Activated T-helper 1 cell treated with anti-CD3 and anti-CD28 coated beads, Interleukin-12 subunit alpha, Interleukin-12 subunit beta, Interleukin-2, Interleukin-4 antibody, amounts not matched to agents 30 ng/mL and 10 ng/mL and 1 ng/mL, durations not matched to agents 14 hours and 24 hours and 36 hours (primary cell): ENCODE results near the gene SLC2A5. TPM values are rescaled to one million over a fixed set of nuclear protein-coding genes. Genes with fewer than 3 reads are reported as not detected.
"Not testable (repeated sequence)": the region's sequence is repeated elsewhere in the genome, so short reads cannot be mapped to it uniquely, and the experiment has no call there.

Experiments
- DNase-seq: peaks from one replicate; pipeline ENCODE4 v3.0.0; 2021; ENCODE audit warnings: low spot score
- H3K27ac Mint-ChIP-seq: one replicate; pipeline ENCODE4 v1.8.0; 2021; ENCODE audit warnings: mild to moderate bottlenecking, mixed read lengths
- H3K27me3 Mint-ChIP-seq: one replicate; pipeline ENCODE4 v1.8.0; 2022; ENCODE audit warnings: mild to moderate bottlenecking, moderate library complexity, mixed read lengths; ENCODE audit not compliant: insufficient read depth
- H3K36me3 Mint-ChIP-seq: one replicate; pipeline ENCODE4 v1.8.0; 2021; ENCODE audit warnings: low read depth, mixed read lengths
- H3K4me1 Mint-ChIP-seq: one replicate; pipeline ENCODE4 v1.8.0; 2021; ENCODE audit warnings: low read depth, mixed read lengths
- H3K4me3 Mint-ChIP-seq: one replicate; pipeline ENCODE4 v1.8.0; 2021; ENCODE audit warnings: mild to moderate bottlenecking, moderate library complexity, mixed read lengths
- H3K9me3 Mint-ChIP-seq: one replicate; pipeline ENCODE4 v1.8.0; 2021; ENCODE audit warnings: mixed read lengths
- intact Hi-C: fragments of 100-400 bp; cut with micrococcal nuclease; formaldehyde crosslinking; loops from one replicate; pipeline ENCODE4 v1.15.1; 2024
- total RNA-seq: library from RNA; stranded (reverse); gene quantifications from 2 replicates; pipeline ENCODE4 v1.2.3, GENCODE V29; 2022

Gene SLC2A5
- total RNA-seq, 1 donor from 2014 or later = 0.05 TPM

DNA sequence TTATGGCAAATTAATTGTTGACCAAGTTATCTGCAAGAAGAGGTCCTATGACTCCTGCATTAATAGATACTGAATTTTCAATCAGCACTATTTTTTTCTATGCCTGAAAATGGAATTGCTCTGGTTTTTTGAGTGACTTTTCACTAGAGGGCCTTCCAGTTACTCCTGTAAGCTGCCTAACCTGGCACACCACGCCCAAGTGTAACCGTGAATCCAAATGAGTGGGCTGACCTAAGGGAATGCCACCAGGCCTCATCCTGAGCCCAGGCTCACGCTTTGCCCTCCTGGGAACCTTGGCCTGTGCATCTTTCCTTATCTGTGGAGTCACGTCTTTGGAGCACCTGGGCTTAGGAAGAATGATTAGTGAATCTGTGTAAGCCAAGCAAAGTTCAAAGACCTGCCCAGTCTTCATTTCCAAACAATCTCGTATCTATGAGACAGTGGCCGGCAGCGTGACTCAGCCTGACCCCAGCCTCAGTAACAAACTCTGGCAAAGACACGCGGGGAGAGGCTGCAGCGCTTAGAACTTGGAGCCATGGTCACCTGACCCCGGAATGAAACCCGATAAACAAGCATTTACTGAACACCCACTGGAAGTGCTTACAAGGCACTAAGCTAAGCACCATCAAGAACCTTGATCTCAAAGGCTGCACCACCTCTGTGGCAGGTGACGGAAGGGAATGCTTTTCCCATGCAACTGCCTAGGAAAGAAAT, 75.3 kb downstream of the SLC2A5 start:
- intact Hi-C loops, H3K36me3 Mint-ChIP-seq, H3K27me3 Mint-ChIP-seq, H3K4me3 Mint-ChIP-seq, H3K9me3 Mint-ChIP-seq, DNase-seq, H3K27ac Mint-ChIP-seq: not testable (repeated sequence)
- H3K4me1 Mint-ChIP-seq = peaks cover 25% of the 10 kb centered on the region

DNA sequence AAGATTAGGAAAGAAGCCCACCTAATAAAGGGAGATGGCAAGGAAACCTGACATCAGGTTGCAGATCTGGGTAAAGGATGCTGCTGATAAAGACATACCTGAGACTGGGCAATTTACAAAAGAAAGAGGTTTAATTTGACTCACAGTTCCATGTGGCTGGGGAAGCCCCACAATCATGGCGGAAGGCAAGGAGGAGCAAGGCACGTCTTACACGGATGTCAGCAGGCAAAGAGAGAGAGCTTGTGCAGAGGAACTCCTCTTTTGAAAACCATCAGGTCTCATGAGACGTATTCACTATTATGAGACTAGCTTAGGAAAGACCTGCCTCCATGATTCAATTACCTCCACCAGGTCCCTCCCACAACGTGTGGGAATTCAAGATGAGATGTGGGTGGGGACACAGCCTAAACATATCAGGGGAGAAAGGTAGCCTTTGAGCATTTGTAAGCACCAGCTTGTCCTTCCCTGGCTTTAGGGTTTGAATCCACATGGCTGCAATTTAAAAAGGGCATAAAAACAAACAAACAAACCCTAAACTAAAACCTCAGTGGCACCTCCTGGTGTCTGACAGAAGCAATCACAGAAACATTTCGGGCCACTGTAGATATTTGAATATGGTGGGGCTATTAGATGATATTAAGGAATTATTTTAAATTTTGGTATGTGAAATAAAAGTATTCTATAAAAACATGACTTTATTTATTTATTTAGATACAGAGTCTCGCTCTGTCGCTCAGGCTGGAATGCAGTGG, 76.3 kb downstream of the SLC2A5 start:
- Mint-ChIP-seq H3K9me3 (peaks cover 6% of the 10 kb centered on the region), H3K27ac (no peak overlapping the region), H3K36me3 (no peaks in the 10 kb centered on the region), H3K27me3 (peaks cover 8% of the 10 kb centered on the region), H3K4me3 (no peak overlapping the region), H3K4me1 (peaks cover 29% of the 10 kb centered on the region)
- intact Hi-C loops = no loop called here
- no peak for DNase-seq

DNA sequence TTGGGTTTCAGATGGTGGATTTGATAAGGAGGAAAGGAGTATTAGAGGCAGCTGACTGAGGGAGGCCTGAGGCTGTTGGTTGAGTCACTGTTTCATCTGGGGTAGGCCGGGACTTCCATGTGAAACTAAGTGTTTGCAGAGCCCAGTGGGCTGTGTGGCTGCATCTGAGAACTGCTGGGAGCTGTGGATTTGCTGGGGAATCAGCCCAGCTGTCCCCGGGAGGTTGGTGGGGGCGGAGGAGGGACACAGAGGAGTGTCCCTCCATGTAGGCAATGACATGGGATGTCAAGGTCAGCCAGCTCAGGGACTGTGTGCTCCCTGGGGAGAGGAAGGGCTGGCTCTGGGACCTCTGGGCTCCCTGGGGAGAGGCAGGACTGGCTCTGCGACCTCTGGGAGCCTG, 79.6 kb downstream of the SLC2A5 start:
- Mint-ChIP-seq H3K4me1 (peaks cover 55% of the 10 kb centered on the region), H3K27me3 (no peaks in the 10 kb centered on the region), H3K36me3 (peaks cover 2% of the 10 kb centered on the region), H3K9me3 (peaks cover 6% of the 10 kb centered on the region), H3K27ac (peak overlapping the region; percentile 63), H3K4me3 (no peak overlapping the region)
- intact Hi-C loops = loop anchor here (2.0 kb wide), 1 partner anchor 27 kb away; no protein-coding TSS in a partner anchor
- no peak for DNase-seq

DNA sequence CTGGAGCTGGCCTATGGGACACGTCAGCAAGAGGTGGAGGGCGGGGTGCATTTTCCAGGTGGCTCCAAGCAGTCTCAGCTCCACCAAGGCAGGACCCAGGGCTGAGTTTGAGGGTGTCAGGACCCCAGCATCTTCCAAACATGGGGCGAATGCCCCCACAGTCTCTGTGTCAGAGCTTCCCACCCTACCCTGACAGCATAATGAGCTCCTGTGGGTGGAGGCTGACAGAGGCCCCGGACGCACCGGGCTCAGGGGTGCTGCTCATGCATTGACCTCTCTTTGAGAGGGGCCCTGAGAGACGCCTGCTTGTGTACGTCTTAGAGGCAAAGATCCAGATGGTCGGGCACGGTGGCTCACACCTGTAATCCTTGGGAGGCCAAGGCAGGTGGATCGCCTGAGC, 80.4 kb downstream of the SLC2A5 start:
- H3K27ac Mint-ChIP-seq = no peak overlapping the region
- intact Hi-C loops = loop anchor here (2.0 kb wide), 1 partner anchor 26 kb away; no protein-coding TSS in a partner anchor
- H3K9me3 Mint-ChIP-seq = peaks cover 6% of the 10 kb centered on the region
- peaks cover 2% of the 10 kb centered on the region for H3K36me3 Mint-ChIP-seq
- peaks cover 60% of the 10 kb centered on the region for H3K4me1 Mint-ChIP-seq
- DNase-seq = no peak
- H3K4me3 Mint-ChIP-seq = no peak overlapping the region
- no peaks in the 10 kb centered on the region for H3K27me3 Mint-ChIP-seq

DNA sequence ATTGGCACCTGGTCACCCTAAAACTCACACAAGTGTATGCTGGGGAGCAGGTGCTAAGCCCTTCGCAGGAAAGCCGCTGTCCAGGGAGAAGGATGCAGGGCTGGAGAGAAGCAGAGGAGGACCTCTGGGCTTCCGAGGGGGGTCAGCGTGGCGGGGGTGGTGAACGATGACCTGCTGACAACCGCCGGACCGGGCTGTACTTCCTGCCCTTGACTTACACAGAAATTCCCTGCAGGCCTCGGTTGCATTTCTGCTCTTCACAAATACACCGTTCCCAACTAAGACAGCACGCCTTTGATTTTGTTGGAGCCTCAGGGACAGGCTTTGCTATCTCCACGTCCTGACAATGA, 80.8 kb downstream of the SLC2A5 start:
- H3K9me3 Mint-ChIP-seq = peaks cover 6% of the 10 kb centered on the region
- H3K36me3 Mint-ChIP-seq = peaks cover 2% of the 10 kb centered on the region
- intact Hi-C loops = loop anchor here (1.0 to 2.0 kb wide), 5 partner anchors 17 to 108 kb away; no protein-coding TSS in a partner anchor

DNA sequence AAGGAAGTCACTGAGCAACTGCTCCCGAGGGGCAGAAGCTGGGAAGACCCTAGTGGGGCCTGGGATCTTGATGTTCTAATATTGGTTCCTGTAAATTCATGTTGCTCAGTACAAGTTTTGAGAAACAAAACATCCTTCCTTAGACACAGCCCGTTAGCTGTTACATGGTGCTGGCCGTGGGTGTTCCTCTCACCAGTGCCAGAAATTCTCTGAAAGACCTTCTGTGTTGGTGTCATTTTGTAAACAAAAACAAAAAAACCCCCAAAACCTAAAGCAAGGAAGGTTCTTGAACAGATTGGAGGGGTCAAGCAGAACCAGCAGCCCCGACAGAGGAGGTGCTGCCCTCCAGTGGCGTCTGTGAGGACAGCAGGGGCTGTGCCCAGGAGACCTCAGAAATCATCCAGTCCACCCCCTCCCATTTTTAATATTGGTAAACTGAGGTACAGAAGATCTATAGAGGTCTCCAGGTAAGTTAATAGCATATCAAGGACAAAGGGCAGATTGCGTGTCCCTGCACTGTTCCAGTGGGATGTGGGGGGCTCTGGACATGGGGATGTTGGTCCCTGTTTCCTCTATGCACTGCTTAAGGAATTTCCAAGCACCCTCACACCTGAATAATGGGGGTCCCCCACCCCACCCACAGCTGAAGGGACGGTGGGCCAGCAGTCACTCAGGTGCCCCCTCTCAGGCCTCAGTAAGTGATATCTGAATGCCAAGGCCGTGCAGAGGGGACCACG, 81.4 kb downstream of the SLC2A5 start:
- Mint-ChIP-seq H3K36me3 (peaks cover 2% of the 10 kb centered on the region), H3K4me3 (peak overlapping the region; percentile 53), H3K27me3 (no peaks in the 10 kb centered on the region), H3K9me3 (peaks cover 3% of the 10 kb centered on the region), H3K4me1 (peaks cover 68% of the 10 kb centered on the region), H3K27ac (peak overlapping the region; percentile 92)
- intact Hi-C loops = loop anchor here (1.0 to 2.0 kb wide), 6 partner anchors 17 to 108 kb away; no protein-coding TSS in a partner anchor
- DNase-seq = peak; percentile 66

More for the DNA sequence above, 80.8 kb downstream of the SLC2A5 start:
- no peak for DNase-seq
- no peak overlapping the region for H3K27ac Mint-ChIP-seq
- H3K4me1 Mint-ChIP-seq = peaks cover 65% of the 10 kb centered on the region
- H3K4me3 Mint-ChIP-seq = no peak overlapping the region
- H3K27me3 Mint-ChIP-seq = no peaks in the 10 kb centered on the region

DNA sequence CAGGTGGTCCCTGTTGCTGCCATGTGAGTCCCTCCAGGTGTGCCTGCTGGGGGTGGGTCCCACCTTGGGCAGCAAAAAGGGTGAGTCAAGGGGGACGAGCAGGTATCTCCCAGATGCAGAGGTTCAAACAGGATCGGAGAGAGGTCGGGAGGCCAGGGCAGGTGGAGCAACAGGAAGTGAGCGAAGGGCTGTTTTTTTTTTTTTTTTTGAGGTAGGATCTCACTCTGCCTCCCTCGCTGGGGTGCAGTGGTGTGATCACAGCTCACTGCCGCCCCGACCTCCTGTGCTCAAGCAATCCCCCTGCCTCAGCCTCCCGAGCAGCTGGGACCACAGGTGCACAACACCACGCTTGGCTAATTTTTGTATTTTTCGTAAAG, 82.6 kb downstream of the SLC2A5 start:
- intact Hi-C loops = loop anchor here (1.0 kb wide), 1 partner anchor 41 kb away; no protein-coding TSS in a partner anchor
- Mint-ChIP-seq H3K4me3 (peak overlapping the region; percentile 79), H3K27me3 (no peaks in the 10 kb centered on the region), H3K36me3 (peaks cover 2% of the 10 kb centered on the region), H3K4me1 (peaks cover 56% of the 10 kb centered on the region), H3K9me3 (no peaks in the 10 kb centered on the region), H3K27ac (peak overlapping the region; percentile 90)
- no peak for DNase-seq

DNA sequence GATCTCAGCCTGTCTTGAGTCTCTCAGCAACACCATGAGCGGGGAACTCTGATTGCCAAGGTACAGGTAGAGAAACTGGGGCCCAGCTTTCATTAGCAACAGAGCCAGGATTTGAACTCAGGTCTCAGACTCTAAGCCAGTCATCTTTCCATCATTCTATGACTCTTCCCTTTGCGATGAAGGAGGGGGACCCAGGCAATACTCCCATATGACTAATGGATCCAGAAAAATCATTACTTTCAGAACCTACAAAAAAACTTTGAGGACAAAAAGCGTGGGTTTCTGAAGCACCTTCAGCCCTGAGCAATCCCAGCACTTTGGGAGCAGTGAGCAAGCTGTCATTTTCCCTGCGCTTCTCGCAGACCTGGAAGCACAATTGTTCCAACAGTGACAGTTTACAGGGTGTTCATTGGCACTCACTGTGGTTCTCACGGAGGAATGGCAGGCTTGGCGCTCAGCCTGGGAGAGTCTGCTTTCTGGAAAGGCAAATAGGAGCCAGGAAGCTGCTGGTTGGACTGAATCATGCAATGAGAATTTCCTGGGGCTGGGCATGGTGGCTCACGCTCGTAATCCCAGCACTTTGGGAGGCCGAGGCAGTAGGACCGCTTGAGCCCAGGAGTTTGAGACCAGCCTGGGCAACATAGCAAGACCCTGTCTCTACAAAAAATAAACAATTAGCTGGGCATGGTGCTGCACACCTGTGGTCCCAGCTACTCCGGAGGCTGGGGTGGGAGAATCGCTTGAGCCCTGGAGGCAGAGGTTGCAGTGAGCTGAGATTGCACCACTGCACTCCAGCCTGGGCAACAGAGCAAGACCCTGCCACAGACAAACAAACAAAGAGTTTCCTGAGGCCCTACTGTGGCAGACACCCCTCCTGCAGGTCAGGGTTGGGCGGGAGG, 83.3 kb downstream of the SLC2A5 start:
- peaks cover 2% of the 10 kb centered on the region for H3K36me3 Mint-ChIP-seq
- H3K4me1 Mint-ChIP-seq = peaks cover 55% of the 10 kb centered on the region
- no peaks in the 10 kb centered on the region for H3K27me3 Mint-ChIP-seq
- intact Hi-C loops = no loop called here
- H3K27ac Mint-ChIP-seq = peak overlapping the region; percentile 90
- peak overlapping the region; percentile 79 for H3K4me3 Mint-ChIP-seq
- no peak for DNase-seq
- H3K9me3 Mint-ChIP-seq = no peaks in the 10 kb centered on the region

Other genes starting within 250 kb of the SLC2A5 start
- 3,370 and 3,388 TPM in 2 replicates for gene ENO1, start 190.9 kb downstream of the SLC2A5 start, total RNA-seq
- 2.2 and 2.6 TPM in 2 replicates for gene CA6, start 123.8 kb downstream of the SLC2A5 start, total RNA-seq
- gene SLC2A7, start 43.2 kb downstream of the SLC2A5 start, total RNA-seq = not detected in 2 replicates
- 2.8 and 3.8 TPM in 2 replicates for gene GPR157, start 59.5 kb upstream of the SLC2A5 start, total RNA-seq
- 15.7 TPM in 2 replicates for gene H6PD, start 165.1 kb upstream of the SLC2A5 start, total RNA-seq
- 8.9 and 10.0 TPM in 2 replicates for gene SPSB1, start 223.3 kb upstream of the SLC2A5 start, total RNA-seq